Activated CD4-positive, alpha-beta T cell treated with anti-CD3 and anti-CD28 coated beads, Interleukin-10, Interleukin-2, amounts not matched to agents 100 ng/mL and 50 ng/mL, durations not matched to agents 16 hours and 8 hours (primary cell): Measurements from ENCODE around the gene UBL4A.
"Not testable (repeated sequence)": the region's sequence is repeated elsewhere in the genome, so short reads cannot be mapped to it uniquely, and the experiment has no call there.

Experiments used
- DNase-seq: peaks from one replicate; pipeline ENCODE4 v3.0.0-alpha.2; 2020

UBL4A gene

DNA sequence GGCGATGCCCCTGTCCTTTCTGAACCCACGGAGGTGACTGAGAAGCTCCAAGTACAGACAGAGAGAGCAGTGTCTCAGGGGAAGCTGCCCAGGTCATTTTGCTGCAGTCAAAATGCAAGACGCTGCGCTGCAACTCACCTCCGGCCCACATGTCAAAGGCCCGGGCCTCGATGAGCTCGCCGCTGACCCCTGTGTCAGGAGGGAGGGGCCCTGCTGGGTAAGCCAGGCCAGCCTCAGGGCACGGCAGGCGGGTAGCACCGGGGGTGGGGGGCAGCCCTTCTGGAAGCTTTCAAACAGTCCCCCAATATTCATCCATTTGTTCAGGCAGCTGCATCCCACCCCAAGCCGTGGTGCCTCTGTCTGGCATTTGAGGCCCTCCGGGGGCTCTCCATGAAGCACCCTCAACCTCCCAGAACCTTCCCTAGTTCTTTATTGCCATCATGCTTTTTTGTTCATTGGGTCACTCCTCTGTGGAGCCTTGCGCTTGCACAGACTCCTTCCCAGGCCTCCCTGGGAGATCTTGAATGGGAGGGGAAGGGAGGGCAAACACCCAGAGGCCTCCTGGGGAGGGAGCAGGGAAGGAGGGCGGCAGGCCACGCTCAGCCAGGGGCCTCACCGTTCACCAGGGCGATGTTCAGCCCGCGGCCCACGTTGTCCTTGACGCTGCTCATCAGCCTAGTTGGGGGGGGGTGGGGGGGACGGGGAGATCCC, 21.4 kb upstream of the UBL4A start:
- DNase-seq: no peak

DNA sequence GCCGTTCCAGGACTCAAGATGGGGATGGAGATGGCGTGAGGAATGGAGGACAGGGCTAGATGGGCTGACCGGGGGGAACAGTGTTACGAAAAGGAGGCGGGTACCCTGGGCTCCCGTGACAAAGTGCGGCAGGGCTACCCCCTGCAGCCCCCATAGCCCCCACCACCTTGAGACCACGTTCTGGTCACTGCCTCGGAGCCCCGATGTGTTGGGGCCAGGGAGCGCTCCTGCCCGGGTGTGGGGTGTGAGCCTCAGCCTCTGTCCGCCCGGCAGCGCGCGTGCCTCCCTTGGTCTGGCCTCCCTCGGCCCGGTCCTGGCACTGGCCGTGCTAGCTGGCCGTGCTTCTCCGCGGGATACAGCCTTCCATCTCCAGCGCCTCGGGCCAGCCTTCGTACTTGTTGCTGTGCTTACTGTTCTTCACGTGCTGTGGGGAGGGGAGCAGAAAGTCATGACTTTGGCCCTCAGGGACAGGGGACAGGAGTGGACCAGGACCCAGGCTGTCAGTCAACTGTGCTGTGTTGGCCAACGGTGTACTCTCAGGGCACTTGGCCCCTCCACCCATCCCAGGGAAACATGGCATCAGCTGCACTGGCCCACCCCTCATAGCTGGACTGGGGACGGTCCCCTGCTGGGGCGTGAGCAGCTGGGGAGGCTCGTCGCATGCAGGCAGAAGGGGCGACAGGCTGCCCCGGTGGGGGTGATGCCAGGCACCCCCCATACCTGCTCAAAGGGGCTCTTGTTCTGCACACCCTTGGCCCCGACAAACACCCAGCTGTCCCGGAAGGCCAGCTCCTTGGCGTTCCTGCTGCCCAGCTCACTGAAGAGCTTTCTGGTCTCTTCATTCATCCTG, 20.3 kb upstream of the UBL4A start:
- DNase-seq: no peak

DNA sequence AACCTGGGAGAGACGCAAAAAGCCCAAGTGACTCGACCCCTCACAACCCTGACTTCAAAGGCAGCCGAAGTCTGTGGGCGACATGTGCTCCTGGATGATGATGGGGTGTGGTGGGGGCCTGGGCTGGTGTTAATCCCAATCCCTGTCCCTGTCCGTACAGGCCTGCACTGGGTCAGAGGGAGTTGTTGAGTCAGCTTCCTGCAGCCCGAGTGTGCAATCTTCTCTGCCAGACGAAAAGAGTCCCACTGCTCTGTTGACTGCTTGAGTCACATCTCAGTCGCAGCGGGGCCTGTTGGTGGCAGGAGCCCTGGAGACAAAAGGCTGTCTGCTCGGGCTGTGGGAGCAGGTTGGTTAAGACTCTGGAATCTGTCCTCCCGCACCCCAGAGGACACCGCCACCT, 19.3 kb upstream of the UBL4A start:
- no peak for DNase-seq

DNA sequence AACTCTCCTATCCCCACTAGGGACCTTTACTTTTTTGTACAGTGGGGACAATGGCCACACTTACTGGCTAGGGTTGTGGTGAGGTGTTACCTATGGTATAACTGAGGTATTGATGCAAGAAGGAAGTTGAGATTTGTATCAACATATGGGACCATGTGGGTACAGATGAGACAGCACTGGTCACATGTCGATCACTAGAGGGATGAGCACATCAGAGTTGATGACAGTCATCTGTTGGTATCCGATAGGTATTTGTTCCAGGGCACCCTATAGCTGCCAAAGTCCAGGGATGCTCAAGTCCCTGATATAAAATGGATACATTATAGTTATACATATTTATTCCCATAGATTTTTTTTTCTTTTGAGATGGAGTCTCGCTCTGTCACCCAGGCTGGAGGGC, 16.6 kb upstream of the UBL4A start:
- DNase-seq: no peak

DNA sequence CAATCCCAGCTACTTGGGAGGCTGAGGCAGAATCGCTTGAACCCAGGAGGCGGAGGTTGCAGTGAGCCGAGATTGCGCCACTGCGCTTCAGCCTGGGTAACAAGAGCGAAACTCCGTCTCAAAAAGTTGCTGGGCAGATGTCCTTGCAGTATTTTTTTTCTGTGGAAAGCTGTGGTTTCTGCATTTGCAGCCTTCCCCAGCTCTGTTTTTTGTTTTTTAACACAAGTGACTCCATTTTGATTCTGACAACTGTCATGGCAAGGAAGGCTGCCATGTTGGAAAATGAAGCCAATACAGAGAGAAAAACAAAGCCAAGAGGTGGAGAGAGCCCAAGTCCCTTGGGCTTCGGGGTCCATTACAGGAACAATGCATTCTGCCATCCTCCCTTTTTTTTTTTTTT, 15.7 kb upstream of the UBL4A start:
- DNase-seq: no peak

DNA sequence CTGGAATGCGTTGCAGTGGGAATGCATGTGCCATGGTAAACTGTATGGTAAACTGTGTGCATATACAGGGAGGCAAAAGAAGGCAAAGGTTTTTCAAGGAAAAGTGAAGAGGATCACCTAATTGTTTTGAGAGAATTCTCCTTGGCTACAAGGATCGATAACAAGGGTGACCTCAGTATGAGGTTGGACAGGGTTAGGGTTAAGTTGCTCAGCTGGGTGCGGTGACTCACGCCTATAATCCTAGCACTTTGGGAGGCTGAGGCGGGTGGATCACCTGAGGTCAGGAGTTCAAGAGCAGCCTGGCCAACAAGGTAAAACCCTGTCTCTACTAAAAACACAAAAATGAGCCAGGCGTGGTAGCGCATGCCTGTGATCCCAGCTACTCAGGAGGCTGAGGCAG, 15.0 kb upstream of the UBL4A start:
- not testable (repeated sequence) for DNase-seq

DNA sequence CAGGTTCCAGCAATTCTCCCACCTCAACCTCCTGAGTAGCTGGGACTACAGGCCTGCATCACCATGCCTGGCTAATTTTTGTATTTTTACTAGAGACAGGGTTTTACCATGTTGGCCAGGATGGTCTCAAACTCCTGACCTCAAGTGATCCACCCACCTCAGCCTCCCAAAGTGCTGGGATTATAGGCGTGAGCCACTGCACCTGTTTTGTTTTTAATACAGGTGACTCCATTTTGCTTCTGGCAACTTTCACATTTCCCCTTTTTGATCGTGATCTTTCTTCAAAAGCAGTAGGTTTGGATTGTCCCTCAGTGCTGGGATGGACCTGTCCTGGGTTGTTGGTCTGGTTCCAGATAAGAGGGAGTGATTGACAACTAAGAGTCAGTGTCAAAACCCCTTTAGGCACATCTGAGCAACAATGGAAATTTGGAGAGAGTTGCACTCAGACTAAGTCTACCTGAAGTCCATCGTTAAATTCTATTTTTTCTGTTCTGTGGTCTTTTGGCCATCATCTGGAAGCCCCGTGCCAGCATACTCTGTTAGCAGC, 10.2 kb upstream of the UBL4A start:
- not testable (repeated sequence) for DNase-seq

DNA sequence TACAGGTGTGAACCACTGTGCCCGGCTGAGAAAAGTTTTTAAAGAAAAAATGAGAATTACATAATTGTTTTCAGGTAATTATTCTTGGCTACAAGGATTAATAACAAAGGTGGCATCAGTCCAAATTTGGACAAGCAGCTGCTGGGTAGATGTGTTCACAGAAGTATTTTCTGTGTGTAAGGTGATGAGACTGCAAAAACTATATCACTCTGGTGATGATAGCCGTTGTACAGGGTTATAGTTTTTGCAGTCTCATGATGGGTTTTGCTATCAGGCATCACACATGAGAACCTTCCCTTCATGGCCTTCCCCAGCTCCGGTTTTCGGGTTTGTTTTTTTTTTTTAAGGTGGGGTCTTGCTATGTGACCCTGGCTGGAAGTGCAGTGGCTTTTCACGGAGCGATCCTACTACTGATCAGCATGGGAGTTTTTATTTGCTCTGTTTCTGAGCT, 9.1 kb upstream of the UBL4A start:
- DNase-seq: no peak

DNA sequence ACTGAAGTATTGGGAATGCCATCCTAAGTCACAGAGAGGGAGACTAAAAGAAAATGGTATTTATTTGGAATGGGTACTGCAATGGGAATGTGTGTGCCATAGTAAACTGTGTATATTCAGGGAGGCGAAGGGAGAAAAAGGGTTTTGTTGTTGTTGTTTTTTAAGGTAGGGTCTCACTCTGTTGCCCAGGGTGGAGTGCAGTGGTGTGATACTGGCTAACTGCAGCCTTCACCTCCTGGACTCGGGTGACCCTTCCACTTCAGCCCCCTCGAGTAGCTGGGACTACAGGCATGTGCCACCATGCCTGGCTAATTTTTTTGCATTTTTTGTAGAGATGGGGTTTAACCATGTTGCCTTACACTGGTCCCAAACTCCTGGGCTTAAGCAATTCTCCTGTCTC, 8.3 kb upstream of the UBL4A start:
- no peak for DNase-seq

DNA sequence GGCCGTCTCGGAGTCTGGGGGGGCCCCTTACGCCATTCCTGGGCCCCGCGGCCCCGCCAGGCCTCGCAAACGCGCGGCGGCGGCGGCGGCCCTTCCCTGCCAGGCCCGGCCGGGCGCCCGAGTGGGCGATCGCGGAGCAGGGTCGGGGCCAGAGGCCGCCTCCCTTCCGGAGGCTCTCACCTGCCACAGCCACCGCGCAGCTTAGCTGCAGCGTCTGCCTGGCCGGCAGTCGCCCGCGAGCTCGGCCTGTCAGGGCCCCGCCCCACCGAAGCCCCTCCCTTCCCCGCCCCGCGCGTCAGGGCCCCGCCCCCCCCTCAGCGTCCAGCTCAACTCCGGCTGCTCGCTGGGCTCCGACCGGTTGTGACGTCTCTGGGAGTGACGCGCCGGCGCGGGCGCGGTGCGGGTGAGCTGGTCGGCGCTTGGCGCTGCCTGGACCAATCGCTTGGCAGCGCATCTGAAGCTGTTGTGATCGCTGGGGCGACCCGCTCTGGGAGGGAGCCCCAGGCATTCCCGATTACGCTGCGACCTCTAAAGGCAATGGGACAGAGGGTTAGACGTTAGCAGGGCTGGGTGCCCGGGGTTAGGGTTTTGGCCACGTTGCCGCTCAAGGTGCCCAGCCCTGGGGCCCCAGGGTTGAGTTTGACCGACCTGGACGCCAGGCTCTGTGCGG, 4.1 kb upstream of the UBL4A start, which contains the start of gene SLC10A3:
SLC10A3 (minus strand) TSS at position 216 of the 670 bp plus-strand sequence. CDS start 1,689 bp downstream, outside the sequence.
- DNase-seq: peak; percentile 95

DNA sequence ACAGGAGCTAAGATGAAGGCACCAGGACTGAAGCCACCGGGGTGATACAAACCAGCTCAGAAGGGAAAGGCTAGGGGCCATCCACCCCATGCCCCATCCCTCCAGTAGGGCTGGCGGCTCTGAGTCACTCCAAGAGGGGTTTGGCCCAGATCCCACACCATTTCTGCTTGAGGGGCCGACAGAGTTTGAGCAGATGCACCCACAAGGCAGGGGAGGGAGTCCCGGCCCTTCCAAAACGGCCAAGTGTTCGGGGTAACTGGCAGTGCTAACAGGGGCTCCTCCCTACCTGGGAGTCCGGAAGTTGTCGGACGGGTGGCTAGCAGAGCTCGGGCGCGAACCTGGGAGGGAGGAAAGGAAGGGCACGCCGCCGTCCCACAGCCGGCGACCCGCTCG, 3.6 kb upstream of the UBL4A start:
- no peak for DNase-seq

DNA sequence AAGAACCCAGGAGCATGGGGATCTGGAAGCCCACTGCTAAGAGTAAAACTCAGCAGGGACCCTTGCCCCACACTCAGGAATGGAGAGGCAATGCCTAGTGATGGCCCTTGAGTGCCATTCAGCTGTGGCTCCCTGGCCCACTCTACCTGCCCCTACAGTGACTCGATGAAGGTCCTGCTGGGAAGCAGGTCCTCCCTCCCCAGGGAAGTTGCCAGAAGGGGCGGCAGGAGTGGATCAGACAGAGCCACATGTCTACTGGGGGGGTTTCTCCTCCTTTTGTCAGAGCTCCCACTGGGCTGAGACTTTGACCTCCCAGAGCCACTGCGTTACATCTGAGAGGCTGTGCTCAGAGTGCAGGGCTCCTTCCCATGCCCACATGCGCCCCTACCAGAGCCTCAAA, 2.8 kb upstream of the UBL4A start:
- no peak for DNase-seq

DNA sequence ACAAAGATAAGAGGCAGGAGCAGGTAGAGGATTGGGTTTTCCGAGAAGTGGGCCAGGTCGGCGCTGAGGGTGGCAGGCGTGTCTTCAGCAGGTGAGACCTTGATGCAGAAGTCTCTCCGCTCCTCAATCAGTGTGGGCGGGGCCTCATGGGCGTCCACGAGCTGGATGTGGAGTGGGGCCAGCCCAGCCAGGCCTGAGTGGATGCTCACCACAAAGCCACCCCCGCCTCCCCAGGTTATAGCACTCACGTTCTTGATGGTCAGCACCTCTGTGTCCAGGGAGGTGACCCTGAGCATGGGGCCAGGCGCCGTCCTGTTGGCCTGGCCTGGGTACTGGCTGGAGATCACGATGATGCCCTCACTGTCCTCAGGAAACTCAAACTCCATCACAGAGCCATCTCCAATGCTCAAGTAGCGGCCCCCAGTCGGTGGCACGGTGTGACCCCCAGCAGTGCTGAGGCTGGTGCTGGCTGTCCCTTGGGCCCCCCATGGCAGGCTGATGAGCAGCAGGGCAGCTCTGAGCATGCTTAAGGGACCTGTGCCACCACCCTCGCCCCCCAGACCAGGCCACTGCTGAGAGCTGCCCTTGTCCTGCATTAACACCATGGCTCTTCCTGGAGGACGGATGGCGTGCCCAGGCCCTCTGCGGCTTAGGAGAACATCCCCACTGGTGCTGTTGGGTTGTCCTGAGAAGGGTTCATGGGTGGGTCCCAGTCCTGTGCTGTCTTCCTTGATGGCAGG, 2.1 kb upstream of the UBL4A start:
- no peak for DNase-seq

DNA sequence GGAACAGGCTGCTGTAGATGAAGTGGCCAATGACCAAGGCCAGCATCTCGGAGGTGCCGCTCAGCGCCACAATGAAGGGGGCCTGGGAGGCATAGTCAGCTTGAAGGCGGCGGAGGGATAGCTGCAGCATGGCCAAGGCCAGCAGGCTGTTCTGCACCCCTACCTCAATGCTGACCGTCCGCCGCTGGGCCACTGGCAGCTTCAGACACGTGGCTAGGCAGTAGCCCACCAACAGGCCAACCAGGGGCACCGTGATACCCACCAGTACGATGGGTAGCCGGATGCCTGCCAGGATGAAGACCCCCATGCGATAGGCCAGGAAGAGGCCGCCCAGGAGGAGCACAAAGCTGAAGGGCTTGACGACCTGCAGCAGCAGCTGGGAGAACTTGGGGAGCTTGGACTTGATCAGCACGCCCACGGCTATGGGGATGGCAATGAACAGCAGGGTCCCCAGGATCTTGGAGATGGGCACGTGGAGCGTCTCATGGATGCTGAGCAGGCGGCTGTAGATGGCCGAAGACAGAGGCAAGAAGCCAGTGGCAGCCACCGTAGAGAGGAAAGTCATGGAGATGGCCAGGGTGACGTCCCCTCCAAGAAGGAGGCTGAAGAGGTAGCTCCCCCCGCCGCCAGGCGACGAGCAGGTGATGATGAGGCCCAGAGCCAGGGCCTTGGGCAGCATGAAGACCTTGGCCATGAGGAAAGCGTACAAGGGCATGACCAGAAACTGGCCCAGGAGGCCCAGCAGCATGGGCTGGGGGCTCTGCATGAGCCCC, 1.3 kb upstream of the UBL4A start:
- DNase-seq: no peak

DNA sequence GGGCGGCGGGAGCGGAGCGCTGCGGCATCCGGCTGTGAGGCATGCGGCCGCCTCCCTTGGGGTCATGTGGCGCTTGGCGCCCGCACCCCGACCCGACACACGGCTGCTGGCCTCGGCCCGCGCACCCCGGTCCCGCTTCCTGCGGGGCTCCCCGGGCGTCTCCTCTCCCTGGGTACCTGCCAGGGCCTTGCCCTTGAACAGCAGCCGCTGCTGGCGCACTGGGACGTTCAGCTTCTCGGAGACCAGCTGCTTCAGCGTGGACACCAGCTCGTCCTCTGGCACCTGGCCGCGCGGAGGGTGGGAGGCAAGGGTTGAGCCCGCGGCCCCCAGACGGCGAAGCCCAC, 391 bp downstream of the UBL4A start:
- DNase-seq: peak; percentile 43

DNA sequence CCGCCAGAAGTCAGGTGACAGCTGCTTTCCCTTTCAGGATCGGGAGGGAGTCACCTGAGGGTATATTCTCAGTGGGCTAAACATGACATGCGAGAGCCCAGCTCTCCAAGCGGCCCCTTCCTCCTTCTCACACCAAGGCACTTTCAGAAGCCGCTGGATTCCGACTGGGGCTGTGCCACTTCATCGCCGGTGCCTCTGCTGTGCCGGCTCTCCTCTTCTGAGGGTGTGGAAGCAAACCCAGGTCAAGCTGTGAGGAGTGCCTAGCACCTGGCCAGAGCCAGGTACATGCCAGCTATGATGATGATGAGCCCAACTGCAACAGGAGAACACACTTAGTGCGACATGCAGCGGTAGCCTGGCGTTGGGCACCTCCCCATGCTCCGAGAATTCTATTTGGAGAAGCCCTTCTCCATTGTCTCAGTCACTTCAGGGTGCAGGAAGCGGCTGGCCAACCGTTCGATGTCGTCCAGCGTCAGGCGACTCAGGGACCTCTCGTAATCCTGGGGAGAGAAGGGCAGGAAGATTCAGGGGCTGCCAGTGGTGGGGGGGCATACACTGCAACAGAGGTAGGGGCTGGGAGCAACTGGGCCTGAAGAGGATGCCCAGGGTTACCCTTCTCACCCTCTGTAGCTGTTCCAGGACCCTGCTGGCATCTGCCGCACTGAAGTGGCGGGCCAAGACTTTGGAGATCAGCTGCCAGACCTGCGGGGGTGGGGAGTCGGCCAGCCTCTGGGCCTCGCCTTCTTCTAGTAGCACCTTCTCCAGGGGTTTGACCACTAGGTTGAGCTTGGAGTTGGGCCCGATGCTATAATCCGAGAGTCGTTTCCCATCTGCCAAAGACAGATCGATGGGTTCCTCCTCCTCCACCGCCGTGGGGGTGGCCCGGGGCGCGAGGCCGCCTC, 1.0 kb downstream of the UBL4A start:
- no peak for DNase-seq

DNA sequence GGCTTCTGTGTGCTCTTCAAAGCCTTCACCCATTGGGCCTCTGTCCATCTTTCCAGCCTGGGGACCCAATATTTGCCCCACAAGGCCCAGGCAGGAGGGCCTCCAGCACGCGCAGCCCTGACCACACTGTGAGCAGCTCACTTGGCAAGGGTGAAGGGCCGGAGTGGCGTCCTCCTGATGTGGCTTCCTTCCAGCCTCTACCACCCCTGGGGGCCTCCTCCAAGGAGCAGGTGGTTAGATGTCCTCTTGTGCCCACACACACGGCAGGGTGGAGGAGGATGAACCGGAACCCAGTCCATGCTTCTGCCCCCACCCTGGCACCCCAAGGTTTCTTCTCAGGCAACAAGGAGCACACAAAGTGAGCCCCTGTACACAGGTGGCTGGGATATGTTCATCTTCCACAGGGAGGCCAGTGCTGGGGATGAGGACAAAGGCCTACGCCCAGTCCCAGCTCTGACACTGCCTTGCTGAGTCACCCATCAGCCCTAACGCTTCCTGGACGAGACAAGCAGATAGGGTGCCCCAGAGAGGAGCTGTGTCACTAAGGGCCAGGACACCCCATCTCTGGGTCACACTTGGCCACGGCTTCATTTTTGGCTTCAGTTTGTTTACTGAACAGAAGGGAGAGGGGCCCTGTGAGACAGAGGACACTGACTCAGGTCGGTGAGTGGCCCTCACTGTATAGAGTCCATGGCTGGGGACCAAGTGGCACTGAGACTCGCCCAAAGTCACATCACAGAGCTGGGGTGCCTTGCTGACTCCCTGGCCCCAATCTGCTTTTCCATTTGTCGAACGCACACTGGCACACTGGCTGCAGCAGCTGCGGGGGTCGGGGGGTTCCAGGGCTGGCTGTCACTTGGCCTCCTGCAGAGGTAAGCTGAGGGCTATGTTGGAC, 1.9 kb downstream of the UBL4A start:
- peak; percentile 30 for DNase-seq

DNA sequence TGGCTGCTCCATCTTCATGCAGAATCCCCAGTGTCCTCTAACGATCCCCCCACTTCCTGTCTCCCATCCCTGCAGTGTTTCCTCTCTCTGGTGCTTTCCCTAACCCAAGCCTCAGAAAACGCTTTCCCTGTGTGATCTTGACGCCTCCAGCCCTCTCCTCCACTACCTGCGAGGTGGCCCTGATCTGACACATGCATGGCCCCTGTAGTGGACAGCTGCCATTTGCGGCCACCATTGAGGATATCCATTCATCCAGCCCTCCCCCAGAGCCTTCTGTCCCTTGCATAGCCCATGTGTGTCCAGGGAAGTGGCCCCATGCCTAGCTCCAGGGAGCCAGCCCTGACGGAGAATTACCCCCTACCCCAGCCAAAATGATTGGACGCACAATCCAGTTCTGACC, 3.1 kb downstream of the UBL4A start:
- no peak for DNase-seq

DNA sequence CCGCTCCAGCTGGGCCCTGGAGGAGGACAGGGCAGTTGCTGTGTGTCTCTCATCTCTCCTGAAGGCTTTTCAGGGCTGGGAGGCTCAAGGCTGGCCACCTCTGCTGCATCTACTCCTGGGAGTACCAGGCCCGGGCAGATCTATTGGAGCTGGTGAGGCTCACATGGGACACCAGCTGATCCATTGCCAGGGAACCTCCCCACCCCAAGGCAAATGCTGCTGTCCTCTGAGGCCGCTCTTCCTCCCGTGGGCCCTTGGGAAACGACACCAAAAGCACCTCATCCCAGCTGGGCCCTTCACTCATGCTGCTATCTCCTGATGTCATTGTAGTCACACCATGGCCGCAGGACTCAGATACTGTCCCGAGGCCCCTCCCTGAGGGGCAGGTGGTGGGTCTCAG, 3.6 kb downstream of the UBL4A start:
- DNase-seq: no peak
